Measurements from ENCODE around the gene NXF1. TPM values are rescaled to one million over a fixed set of nuclear protein-coding genes. Genes with fewer than 3 reads are reported as not detected.
"Not testable (repeated sequence)": the region's sequence is repeated elsewhere in the genome, so short reads cannot be mapped to it uniquely, and the experiment has no call there.

NXF1 gene
- total RNA-seq, 1 donor from 2014 or later, result 44.0 TPM

DNA sequence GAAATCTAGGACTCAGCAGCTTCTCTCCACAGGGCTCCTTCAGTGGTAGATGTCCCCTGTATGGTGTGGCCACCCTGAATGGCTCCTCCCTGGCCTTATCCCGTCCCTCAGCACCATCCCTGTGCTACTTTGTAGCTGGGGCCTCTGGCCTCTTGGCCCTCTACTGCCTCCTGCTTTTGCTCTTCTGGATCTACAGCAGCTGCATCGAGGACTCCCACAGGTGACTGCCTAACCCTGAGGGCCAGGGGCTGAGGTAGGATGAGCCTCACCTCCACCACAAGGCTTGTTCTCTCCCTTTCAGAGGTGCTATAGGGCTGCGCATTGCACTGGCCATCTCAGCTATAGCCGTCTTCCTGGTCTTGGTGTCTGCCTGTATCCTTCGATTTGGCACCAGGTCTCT lies 16.2 kb downstream of the NXF1 start:
- no peak for DNase-seq (ENCODE audit: low read depth)

DNA sequence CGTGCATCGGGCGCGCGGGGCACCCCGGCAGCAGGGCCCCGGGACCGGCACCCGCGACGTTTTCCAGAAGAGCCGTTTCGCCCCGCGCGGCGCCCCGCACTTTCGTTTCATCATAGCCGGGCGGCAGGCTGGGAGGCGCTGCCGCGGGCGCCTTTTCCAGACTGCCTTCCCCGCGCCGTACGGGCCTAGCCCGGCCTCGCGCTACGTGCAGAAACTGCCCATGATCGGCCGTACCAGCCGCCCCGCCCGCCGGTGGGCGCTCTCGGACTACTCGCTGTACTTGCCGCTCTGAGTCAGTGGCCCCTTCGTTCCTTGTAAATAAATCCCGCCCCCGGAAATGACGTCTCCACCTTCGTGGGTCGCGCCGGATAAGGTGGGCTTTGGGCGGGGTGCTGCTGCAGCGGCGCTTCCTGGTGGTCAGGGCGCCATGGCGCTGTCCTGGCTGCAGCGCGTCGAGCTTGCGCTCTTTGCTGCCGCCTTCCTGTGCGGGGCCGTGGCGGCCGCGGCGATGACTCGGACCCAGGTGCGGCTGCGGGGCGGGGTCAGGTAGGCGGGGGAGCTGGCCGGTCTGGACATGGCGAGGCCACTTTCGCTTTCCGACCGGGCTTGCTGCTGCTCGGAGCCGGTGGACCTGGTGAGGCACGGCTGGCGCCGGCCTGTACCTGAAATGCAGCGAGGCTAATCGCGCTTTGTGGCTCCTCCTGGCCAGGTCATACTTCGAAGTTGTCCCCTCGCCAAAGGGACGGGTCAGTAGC lies 18.1 kb downstream of the NXF1 start, which contains the start of gene TMEM179B:
Gene TMEM179B, plus strand, starts transcription at position 398 of the 755 bp plus-strand sequence. Its CDS starts 30 bp downstream, at position 428.
- peak; percentile 99 for DNase-seq (ENCODE audit: low read depth)

- peak; percentile 90 for DNase-seq (ENCODE audit: low read depth)
These were observed 18.8 kb downstream of the NXF1 start for GRCh38 chr11:62786318-62787004.

DNA sequence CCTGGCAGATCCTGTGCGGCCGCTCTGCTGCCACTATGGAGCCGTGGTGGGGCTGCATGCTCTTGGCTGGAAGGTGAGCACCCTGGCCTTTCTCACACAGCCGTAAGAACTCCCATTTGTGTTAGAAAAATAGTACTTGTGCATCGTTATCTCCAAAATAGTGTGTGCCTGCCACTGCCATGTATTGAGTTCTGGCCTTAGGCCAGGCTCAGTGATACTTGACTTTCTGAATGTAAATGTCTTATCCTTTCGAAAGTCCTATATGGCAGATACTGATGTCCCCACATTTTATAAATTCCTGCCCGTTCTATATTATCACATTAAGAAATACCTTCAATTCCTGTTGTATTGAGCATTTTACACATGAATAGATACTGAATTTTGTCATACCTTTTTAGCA lies 22.5 kb downstream of the NXF1 start:
- no peak for DNase-seq (ENCODE audit: low read depth)

DNA sequence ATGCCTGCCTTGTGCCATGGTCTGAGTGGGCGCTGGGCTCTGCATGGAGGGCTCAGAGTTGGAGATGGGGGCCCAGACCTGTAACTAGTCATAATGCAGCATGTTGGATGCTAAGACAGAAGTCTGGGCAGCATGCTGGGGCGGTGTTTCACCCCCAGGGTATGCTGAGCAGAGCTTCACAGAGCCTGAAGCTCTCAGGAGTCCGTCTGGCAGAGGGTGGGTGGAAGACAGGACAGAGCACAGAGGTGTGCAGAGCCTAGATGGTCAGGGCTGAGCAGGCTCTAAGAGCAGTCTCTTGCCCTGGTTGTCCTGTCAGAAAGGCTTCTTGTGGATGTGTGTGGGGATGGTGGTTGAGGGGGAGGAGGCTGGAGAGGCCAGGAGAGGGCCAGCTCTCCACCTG lies 26.8 kb downstream of the NXF1 start:
- no peak for DNase-seq (ENCODE audit: low read depth)

DNA sequence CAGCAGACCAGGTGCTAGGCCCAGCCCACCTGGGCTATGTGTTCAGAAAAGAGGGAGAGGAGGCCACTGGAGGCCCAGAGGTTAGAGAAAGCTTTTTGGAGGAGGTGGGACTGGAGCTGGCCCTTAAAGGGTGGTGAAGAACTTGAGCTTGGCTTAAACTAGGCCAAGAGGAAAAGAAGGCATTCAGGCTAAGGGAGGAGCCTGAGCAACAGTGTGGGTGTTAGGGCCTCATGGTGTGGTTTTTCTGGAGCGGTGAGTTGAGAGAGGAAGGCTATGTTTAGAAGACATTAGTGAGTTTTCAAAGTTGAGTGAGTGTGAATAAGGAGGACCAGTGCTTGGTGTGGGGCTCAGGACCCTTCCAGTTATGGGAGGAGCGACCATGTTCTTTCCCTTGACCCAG lies 27.9 kb downstream of the NXF1 start:
- DNase-seq (ENCODE audit: low read depth), result no peak

GRCh38 chr11:62775646-62776045 lies 29.6 kb downstream of the NXF1 start:
- DNase-seq (ENCODE audit: low read depth), result no peak

- DNase-seq (ENCODE audit: low read depth), result no peak
These were observed 30.8 kb downstream of the NXF1 start for GRCh38 chr11:62774407-62774806.

DNA sequence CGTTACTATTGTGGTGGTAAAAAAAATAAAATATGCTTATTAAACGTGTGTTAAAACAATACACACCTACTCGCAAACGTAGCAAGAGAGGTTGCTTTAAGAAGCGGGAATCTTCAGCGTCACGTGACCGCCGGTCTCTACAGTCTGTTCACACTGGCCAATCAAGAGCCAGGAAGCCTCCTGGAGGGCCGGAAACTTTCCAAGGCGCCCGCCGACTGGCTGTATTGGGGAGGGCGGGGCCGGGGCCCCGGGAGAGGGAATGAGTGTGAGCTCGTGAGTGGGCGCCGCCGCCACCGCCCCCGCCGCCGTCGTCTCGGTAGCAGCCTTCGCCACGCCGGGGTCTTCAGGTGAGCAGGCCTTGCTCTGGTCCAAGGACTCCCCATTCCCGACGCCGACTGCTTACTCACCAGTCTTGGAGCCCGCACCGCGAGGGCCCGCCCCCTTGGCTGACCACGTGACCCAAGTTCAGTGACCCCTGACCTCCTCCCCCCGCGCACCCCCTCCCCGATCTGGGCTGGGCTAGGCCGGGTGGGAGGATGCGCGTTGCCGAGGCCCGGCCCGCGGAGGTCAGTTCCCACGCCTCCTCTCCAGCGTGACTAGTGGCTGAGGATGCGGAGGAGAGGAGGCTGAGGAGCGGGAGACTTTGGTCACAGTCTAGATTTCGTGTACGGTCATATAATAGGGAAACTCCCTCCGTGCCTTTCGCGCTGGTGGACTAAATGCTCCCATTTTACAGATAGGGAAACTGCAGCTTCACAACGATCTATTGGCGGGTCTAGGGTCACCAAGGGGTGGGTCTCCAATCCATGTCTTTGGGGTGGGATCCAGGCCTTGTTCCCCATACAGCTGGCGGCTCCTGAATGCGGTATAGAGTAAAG lies 33.9 kb downstream of the NXF1 start, which contains the start of gene TAF6L:
Gene TAF6L, plus strand, starts transcription at position 253 of the 878 bp plus-strand sequence. CDS start 4,388 bp downstream, outside the sequence.
- DNase-seq (ENCODE audit: low read depth), result peak; percentile 99

- DNase-seq (ENCODE audit: low read depth), result no peak
These were observed 34.5 kb downstream of the NXF1 start for GRCh38 chr11:62770778-62771143.

DNA sequence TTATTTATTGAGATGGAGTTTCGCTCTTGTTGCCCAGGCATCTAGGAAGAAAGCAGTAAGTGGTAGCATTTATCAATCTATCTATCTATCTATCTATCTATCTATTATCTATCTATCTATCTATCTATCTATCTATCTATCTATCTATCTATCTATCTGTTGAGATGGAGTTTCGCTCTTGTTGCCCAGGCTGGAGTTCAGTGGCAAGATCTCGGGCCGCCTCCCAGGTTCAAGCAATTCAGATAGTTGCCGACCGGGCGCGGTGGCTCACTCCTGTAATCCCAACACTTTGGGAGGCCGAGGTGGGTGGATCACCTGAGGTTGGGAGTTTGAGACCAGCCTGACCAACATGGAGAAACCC lies 44.4 kb downstream of the NXF1 start:
- not testable (repeated sequence) for DNase-seq (ENCODE audit: low read depth)

GRCh38 chr11:62757846-62758788 lies 47.1 kb downstream of the NXF1 start:
- DNase-seq (ENCODE audit: low read depth), result no peak

DNA sequence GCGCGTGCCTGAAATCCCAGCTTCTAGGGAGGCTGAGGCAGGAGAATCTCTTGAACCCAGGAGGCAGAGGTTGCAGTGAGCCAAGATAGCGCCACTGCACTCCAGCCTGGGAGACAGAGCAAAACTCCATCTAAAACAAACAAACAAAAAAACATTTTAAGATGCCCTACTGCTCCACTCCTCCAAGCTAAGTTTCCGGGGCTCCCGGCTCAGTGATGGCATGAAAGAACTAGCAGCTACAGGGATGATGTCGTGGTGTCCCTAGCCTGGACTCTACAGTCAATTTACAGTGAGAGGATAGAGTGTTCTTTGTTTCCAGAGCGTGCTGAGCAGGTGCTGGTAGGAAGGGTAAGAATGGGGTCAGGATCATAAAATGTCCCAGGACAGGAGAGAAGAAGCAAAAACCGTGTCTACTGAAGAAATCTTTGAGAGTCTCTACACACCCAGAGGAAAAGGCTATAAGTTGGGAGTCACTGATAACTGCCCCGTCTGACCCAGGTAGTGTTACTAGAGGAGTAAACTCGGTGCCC lies 50.1 kb downstream of the NXF1 start:
- DNase-seq (ENCODE audit: low read depth), result no peak

GRCh38 chr11:62753736-62754603 lies 51.3 kb downstream of the NXF1 start, which contains the start of gene ZBTB3:
Gene ZBTB3, minus strand, starts transcription at chr11:62754160. Its CDS starts 496 bp downstream, at chr11:62753664.
- peak; percentile 100 for DNase-seq (ENCODE audit: low read depth)

DNA sequence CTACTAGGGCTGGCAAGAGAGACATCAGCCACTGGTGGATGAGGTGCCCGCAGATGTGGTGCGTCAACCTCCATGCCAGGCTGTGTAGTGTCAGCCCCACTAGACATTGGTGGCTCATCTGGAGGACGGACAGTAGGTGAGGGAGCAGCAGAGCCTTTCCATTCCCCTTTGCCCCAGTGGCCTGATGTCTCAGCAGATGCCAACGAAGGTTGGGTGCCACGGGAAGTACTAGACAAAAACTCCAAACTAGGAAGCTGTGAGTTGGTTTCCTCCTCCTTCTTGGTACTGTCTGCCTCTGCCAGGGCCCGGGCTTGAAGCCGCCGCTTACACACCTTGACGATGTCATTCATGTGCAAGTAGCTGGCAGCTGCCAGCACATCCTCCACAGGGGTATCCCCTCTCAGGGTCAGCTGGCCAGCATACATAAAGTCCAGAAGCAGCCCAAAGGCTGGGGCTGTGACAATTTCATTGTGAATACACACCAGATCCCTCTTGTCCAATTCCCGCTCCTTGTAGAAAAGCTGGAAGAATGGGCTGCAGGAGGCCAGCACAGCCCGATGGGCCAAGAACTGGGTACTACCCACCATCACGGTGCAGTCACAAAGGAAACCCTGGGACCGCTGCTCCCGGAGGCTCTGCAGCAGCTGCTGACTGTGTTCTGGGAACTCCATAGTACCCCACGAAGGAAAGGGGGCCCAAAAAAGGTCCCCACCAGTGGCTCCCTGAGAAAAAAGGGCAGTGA lies 52.1 kb downstream of the NXF1 start:
- no peak for DNase-seq (ENCODE audit: low read depth)

DNA sequence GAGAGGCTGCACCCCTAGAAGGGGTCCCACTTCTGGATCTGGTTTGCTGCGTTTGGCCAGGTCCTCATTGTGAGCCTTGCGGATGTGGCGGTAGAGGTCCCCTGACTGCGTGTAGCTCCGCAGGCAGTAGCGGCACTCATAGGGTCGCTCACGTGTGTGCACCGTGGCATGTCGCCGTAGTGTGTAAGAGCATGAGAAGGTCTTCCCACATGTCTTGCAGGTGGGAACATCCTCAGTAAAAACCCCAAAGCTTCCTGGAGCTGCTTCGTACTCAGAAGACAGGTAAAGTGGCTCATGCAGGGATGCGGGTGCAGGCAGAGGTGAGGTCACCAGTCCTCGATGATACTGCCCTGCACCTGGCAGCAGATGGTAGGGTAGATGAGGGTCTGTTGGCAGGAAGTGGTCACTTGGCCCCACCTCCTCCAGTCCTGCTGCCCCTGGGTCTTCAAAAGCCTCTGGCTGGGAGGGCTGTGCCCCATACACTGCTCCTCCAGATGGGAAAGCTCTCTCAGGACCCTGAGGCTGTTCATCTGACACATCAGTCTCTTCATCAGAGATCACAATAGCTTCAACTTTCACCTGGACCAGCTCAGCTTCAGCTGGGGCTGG lies 53.0 kb downstream of the NXF1 start:
- DNase-seq (ENCODE audit: low read depth), result no peak

GRCh38 chr11:62749931-62750330 lies 55.3 kb downstream of the NXF1 start:
- DNase-seq (ENCODE audit: low read depth), result not testable (repeated sequence)
